GM19452 (cell line): ENCODE results near the gene PTPRM.
"Not testable (repeated sequence)": the region's sequence is repeated elsewhere in the genome, so short reads cannot be mapped to it uniquely, and the experiment has no call there.

Experiments
- ATAC-seq: cut with Tn5 transposase; IDR thresholded peaks from one replicate; pipeline ENCODE4 v1.9.1; 2021; ENCODE audit not compliant: unreplicated experiment

PTPRM gene

GRCh38 chr18:7721532-7721931 lies 154.4 kb downstream of the PTPRM start:
- ATAC-seq: no peak

DNA sequence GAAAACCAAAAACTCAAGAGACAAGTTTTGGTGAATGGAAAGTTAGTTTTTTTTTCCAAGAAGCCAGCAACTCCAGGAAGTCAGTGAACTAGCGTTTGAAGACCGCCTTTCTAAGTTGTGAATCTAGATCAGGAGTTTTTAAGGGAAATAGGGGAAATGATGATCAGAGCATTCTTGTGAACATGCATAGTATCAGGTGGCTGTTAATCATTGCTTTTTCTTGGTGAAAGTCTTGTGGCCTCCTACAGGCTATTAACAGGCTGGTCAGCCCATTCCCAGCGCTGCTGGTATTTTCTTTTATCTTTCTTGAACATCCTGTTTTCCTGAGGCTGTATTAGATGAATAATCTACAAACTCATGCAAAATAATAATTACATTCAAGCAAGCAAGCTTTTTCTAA lies 155.8 kb downstream of the PTPRM start:
- no peak for ATAC-seq

DNA sequence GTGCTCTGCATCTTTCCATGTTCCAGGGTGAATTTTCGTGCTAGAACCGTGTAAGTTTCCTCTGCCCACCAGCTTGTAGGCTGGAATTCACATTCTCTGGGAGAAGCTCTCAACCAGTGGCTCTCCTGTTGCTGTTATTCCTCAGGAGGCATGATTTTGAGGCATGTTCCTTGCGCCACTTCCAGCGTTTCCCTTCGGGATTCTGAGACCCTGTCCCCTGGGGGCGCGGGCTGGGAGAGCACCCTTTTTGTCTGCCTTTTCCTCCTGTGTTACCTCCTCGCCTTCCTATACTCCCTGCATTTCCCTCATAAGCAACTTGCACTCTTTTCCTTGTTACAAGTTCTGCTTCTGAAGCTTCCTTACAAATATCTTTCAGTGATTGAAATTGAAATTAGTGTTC lies 156.4 kb downstream of the PTPRM start:
- no peak for ATAC-seq

DNA sequence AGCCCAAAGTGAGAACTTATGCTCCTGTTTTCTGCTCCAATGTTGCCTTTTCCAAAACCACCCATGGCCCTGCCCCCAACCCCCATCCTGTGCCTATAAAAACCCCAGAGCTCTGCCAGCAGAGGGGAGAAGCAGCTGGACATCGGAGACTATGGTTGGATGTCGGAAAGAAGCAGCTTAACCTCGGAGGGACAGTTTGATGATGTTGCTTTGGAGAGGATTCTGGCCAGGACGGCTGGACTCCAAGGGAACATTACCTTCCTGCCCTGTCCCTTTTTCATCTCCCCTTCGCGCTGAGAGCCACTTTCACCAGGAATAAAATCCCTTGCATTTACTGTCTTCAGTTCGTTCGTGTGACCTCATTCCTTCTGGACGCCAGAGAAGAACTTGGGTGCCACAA lies 158.4 kb downstream of the PTPRM start:
- no peak for ATAC-seq

- ATAC-seq: no peak
These were observed 158.8 kb downstream of the PTPRM start for GRCh38 chr18:7725897-7726296.

DNA sequence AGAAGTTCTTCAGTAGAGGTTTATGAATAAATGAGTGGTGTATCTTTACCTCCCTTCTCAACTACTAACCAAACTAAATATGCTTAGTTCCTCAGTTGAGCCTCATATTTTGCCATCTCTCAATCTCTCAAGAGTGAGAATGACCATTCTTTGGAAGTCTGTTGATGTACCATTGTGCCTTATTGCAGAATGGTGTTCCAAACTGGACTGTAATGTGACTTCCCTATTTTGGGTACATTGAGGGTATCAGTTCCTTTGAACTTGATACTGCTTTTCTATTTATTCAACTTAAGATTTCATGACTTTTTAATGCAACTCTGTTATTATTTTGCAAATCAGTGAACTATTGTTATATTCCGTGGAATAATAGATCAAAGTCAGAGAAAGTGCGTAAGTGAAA lies 159.4 kb downstream of the PTPRM start:
- ATAC-seq: no peak

- no peak for ATAC-seq
These were observed 160.4 kb downstream of the PTPRM start for GRCh38 chr18:7727361-7728076.

DNA sequence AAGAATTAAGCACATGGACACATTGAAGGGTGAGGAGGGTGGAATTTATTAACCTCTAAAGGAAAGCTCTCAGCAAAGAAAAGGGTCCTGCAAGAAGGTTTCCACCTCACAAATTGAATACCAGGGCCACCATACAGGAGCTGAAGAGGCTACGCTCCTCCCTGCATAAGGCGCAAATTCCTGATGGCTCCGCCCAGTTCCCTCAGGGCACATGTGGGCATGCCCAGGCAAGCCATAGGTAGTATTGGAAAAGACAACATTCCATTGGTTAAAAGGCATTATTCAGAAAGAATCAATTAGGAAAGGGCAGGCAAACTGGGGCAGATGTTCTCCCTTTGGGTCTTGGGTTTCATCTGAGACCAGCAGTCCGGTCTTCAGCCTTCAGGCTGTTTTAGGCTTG lies 161.2 kb downstream of the PTPRM start:
- ATAC-seq: no peak

DNA sequence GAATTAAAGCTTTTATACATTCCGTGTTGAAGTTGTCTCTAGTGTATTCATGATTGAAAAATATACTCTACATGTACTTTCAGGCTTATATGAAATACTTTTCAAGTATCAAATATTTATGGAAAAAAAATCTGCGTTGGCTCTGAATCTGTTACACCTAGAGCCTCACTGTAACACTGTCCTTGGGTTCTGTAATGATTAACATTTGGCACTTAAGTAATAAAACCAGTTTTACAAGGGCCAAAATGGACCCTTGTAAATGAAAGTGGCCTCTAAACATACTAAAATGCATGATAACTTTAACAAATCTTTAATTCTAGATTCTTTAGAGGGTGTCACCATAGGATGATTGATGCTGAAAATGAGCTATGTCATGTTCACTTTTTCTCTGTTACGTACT lies 162.8 kb downstream of the PTPRM start:
- no peak for ATAC-seq

- no peak for ATAC-seq
These were observed 163.6 kb downstream of the PTPRM start for GRCh38 chr18:7730682-7731081.

- ATAC-seq: no peak
These were observed 166.5 kb downstream of the PTPRM start for GRCh38 chr18:7733642-7734041.

- ATAC-seq: no peak
These were observed 168.1 kb downstream of the PTPRM start for GRCh38 chr18:7735196-7735595.

GRCh38 chr18:7735626-7736175 lies 168.6 kb downstream of the PTPRM start:
- no peak for ATAC-seq

DNA sequence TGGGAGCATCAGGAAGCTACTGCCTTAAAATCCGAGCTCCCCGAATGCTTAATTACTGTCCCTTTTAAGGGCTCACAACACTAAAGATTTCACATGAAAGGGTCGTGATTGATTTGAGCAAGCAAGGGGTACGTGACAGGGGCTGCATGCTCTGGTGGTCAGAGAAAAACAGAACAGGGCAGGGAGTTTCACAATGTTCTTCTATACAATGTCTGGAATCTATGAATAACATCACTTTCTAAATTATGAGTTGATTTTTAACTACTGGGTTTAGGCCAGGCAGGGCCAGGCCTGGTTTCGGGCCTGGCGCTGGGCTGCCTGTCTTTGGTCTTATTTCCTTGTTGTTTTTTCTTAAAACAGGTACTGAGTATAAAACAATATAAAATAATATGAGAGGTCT lies 169.4 kb downstream of the PTPRM start:
- not testable (repeated sequence) for ATAC-seq

GRCh38 chr18:7737550-7737949 lies 170.4 kb downstream of the PTPRM start:
- no peak for ATAC-seq

- ATAC-seq: no peak
These were observed 173.7 kb downstream of the PTPRM start for GRCh38 chr18:7740821-7741220.

DNA sequence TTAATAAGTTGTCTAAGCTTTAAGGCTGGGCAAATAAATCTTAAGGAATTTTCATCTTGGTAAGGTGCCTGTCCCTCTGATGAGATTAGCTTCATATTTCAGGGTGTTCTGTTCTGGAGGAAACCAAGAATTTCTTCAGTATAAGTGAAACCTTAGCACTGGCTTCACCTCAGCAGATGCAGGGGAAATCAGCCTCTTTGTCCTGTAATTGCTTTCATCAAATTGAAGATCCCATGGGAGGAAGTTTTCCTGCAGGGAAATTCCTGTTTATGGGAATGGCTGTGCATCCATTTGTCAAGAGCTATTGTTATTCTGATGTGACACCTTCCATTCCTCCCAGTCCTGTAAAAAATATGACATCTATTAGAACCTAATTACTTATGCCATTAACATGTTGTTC lies 174.5 kb downstream of the PTPRM start:
- no peak for ATAC-seq

GRCh38 chr18:7742224-7742623 lies 175.1 kb downstream of the PTPRM start:
- ATAC-seq: no peak

DNA sequence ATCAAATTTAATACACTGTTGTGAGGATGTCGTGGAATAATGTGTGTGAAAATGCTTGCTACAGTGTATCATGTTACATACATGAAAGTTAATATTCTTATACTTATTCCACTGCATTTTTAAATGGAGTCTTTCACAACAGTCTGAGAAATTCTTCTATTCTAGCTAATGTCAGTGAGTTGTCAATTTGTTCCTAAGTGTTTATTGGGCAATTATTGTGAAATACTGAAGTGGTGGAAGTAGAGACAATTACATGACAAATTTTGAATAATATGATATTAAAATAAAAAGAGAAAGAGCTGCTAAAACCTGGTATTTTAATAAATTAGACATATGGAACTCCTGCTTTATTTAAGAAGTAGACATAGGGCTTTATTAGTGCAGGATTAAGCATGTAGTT lies 176.1 kb downstream of the PTPRM start:
- no peak for ATAC-seq

DNA sequence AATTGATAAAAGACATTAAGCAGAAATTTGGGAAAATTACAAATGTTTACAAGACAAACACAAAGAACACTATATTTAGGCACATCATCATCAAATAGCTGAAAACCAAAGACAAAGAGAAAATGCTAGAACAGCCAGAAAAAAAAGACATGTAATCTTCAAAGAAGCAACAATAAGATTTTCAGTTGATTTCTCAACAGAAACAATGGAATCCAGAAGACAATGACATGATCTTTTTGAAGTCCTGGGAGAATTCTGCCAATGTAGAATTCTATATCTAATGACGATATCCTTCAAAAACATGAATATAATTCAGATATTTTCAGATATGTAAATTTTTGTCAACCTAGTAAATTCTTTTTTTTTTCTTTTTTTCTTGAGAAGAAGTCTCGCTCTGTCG lies 179.0 kb downstream of the PTPRM start:
- ATAC-seq: no peak

DNA sequence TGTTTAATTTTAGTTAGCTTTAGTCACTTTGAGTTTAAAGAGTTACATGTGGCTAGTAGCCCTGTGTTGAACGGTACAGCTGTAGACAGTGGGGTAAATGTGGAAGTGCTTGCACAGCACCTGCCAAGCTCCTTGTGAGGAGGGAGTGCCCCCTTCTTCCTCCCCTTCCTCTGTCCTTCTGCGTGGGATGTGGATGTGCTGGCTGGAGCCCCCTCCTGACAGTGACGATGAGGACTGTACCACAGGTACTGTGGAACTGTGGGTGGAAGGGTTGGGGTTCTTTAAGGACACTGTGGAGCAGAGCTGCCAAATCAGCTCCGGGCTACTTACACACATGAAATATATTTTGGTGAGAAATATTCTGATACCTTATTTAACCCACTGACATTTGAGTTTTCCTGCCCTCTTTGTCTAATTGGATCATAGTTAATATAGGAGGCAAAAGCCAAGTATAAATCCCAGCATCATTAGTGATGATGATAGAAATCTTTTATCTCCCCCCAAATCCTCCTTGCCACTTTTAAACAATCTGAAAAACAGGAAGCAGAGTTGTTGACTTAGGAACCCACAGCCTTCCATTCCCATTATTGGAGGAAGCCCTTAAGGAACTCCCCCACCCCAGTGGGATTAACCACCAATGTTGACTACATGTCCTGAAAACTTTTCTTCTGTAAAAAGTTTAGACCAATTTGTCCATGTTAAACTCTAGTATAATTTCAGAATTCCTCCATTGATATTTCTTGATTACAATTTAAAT lies 181.3 kb downstream of the PTPRM start:
- ATAC-seq: no peak

DNA sequence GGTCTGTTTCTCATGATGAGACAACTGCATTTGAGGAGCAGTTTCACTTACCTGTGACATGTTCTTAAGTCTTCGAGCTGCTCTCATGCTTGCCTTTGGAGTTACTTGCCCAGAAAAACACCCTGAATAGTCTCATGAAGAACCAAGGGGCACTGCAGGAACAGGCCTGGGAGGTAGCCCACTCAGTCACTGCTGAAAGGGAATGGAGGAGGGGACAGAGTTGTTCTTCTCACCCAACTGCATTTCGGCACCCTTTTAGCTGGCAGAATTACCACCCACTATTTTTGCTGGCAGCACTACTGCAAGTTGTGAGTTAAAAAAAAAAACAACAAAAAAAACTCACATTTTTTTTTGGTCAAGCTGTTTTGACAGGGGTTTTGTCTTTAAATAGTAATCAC lies 181.9 kb downstream of the PTPRM start:
- no peak for ATAC-seq
